CD14-positive monocyte (primary cell): ENCODE data around the gene ARL5C. TPM values are rescaled to one million over a fixed set of nuclear protein-coding genes. Genes with fewer than 3 reads are reported as not detected.

Experiments used
- DNase-seq, 3 donors: peaks; one replicate each; pipeline ENCODE4 v3.0.0-alpha.2; 2011 to 2022
- H2AFZ ChIP-seq: 2 replicates; pipeline ENCODE4 v1.6.0; 2012; ENCODE audit warnings: mild to moderate bottlenecking, low read depth, low read length, inconsistent platforms; ENCODE audit not compliant: insufficient read depth, poor library complexity, severe bottlenecking
- H3K27ac ChIP-seq, 2 donors: 1 replicate in 1 of 2; 2 replicates in 1 of 2; pipeline ENCODE4 v1.5.1; 2012 to 2013; ENCODE audit warnings: low read length in 2 of 2, control low read depth in 1 of 2, inconsistent platforms in 1 of 2, low read depth in 1 of 2, mild to moderate bottlenecking in 1 of 2
- H3K27me3 ChIP-seq, 2 donors: one replicate each; pipeline versions ENCODE4 v1.6.0 to v1.6.1; 2011 to 2013; ENCODE audit warnings: low read length in 2 of 2; ENCODE audit not compliant: control insufficient read depth in 2 of 2, insufficient read depth in 2 of 2
- H3K36me3 ChIP-seq, 2 donors: replicated peaks in 1 of 2; 1 replicate in 1 of 2; 2 replicates in 1 of 2; pipeline versions ENCODE4 v1.5.1 to v1.6.1; 2012 to 2013; ENCODE audit warnings: low read length in 2 of 2, control low read depth in 1 of 2, inconsistent platforms in 1 of 2, mild to moderate bottlenecking in 1 of 2; ENCODE audit not compliant: insufficient read depth in 2 of 2, control insufficient read depth in 1 of 2
- H3K4me1 ChIP-seq, 2 donors: 1 replicate in 1 of 2; 2 replicates in 1 of 2; pipeline versions ENCODE4 v1.5.1 to v1.6.1; 2012 to 2013; ENCODE audit warnings: low read length in 2 of 2, control low read depth in 1 of 2, inconsistent platforms in 1 of 2, mild to moderate bottlenecking in 1 of 2, moderate library complexity in 1 of 2; ENCODE audit not compliant: insufficient read depth in 2 of 2, control insufficient read depth in 1 of 2
- H3K4me2 ChIP-seq: replicated peaks from 2 replicates; pipeline ENCODE3; 2012; ENCODE audit warnings: low read length, moderate library complexity, mild to moderate bottlenecking; ENCODE audit not compliant: poor library complexity, severe bottlenecking; ENCODE audit errors: extremely low read depth
- H3K4me3 ChIP-seq, 3 experiments: fragments of 200-600 bp in 1 of 3; sonication (generic) in 1 of 3; replicated peaks in 1 of 3; 1 replicate in 2 of 3; 2 replicates in 1 of 3; pipeline ENCODE4 v1.5.1; 2011 to 2013; ENCODE audit warnings: low read length in 3 of 3, mild to moderate bottlenecking in 3 of 3, control low read depth in 2 of 3, low read depth in 2 of 3, inconsistent platforms in 1 of 3, moderate library complexity in 1 of 3
- H3K79me2 ChIP-seq: 2 replicates; pipeline ENCODE4 v1.6.0; 2012; ENCODE audit warnings: mild to moderate bottlenecking, control low read depth, inconsistent platforms, low read length, moderate library complexity; ENCODE audit not compliant: insufficient read depth
- H3K9ac ChIP-seq: 2 replicates; pipeline ENCODE4 v1.6.0; 2017; ENCODE audit warnings: low read length, mild to moderate bottlenecking; ENCODE audit not compliant: insufficient read depth, poor library complexity, severe bottlenecking
- H3K9me3 ChIP-seq, 2 donors: replicated peaks in 1 of 2; 1 replicate in 1 of 2; 2 replicates in 1 of 2; pipeline versions ENCODE4 v1.5.1 to v1.6.1; 2012 to 2013; ENCODE audit warnings: low read length in 2 of 2, control low read depth in 1 of 2; ENCODE audit not compliant: control insufficient read depth in 1 of 2, insufficient read depth in 1 of 2
- H4K20me1 ChIP-seq: 2 replicates; pipeline ENCODE4 v1.6.0; 2012; ENCODE audit warnings: mild to moderate bottlenecking, low read length, control low read depth, moderate library complexity; ENCODE audit not compliant: insufficient read depth
- H3K27ac Mint-ChIP-seq, 7 donors: one replicate each; pipeline ENCODE4 v1.8.0; 2020; ENCODE audit warnings: mild to moderate bottlenecking in 7 of 7, mixed read lengths in 7 of 7, moderate library complexity in 6 of 7, inconsistent platforms in 2 of 7
- H3K27me3 Mint-ChIP-seq, 3 donors: one replicate each; pipeline ENCODE4 v1.8.0; 2021 to 2022; ENCODE audit warnings: low read depth in 3 of 3, mild to moderate bottlenecking in 3 of 3, mixed read lengths in 3 of 3, moderate library complexity in 3 of 3, inconsistent platforms in 1 of 3
- H3K36me3 Mint-ChIP-seq, 2 donors: one replicate each; pipeline ENCODE4 v1.8.0; 2020; ENCODE audit warnings: mixed read lengths in 2 of 2, inconsistent platforms in 1 of 2, mild to moderate bottlenecking in 1 of 2
- H3K4me1 Mint-ChIP-seq: one replicate; pipeline ENCODE4 v1.8.0; 2020; ENCODE audit warnings: mild to moderate bottlenecking, mixed read lengths
- H3K4me3 Mint-ChIP-seq, 2 donors: one replicate each; pipeline ENCODE4 v1.8.0; 2020; ENCODE audit warnings: mild to moderate bottlenecking in 2 of 2, mixed read lengths in 2 of 2, moderate library complexity in 1 of 2
- H3K9me3 Mint-ChIP-seq, 7 donors: one replicate each; pipeline ENCODE4 v1.8.0; 2020 to 2022; ENCODE audit warnings: mixed read lengths in 7 of 7, mild to moderate bottlenecking in 6 of 7, moderate library complexity in 6 of 7, inconsistent platforms in 2 of 7
- WGBS: methylation state at CpG from one replicate; pipeline ENCODE4 v1.1.5; 2013; ENCODE audit warnings: missing lambda C conversion rate; ENCODE audit not compliant: insufficient coverage; 5-methylcytosine and 5-hydroxymethylcytosine counted together
- intact Hi-C, 2 donors: fragments of 100-400 bp; cut with micrococcal nuclease; formaldehyde crosslinking; loops; one replicate each; pipeline versions ENCODE4 v1.15.0 to v1.15.1; 2023
- polyA plus RNA-seq, 3 donors: library from polyadenylated mRNA; depleted of rRNA in 1 of 3; unstranded in 2 of 3; stranded (reverse) in 1 of 3; fragments of 300-500 nt in 2 of 3; fragments of >200 nt in 1 of 3; fragmentation: Illumina TruSeq in 2 of 3; gene quantifications; 1 replicate in 2 of 3; 2 replicates in 1 of 3; pipeline ENCODE4 v1.2.3, GENCODE V29; 2012 to 2021
- TF ChIP-seq, protein P1 (sequence below): fragments of 200-600 bp; IDR thresholded peaks from one replicate; pipeline ENCODE4 v1.8.0; 2022; ENCODE audit warnings: antibody characterized with exemption, mild to moderate bottlenecking

ARL5C gene
- polyA plus RNA-seq, 3 donors = 0.04 TPM; not detected in 2

DNA sequence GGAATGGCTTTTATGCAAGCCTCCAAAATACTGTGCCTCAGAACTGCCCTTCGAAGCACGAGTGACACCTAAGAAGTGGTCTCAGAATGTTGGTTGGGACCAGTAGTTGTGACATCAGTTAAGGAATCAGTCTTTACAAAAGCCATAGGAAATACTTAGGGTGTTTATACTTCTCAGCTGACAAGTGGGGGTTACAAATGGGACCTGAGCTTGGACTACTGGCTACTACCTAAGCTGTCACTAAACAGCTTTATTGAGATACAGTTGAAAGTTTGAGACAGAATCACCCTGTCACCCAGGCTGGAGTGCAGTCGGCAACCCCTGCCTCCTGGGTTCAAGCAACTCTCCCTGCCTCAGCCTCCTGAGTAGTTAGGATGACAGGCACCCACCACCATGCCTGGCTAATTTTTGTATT is 39.2 kb upstream of the ARL5C start:
- no peak overlapping the region for H3K4me2 ChIP-seq
- H3K36me3 ChIP-seq = peaks cover 39 to 41% of the 10 kb centered on the region in 2 donors
- peaks cover 2 to 13% (median 7%) of the 10 kb centered on the region in 3 donors for H3K27me3 Mint-ChIP-seq
- H3K27me3 ChIP-seq = peaks cover 0 to 3% of the 10 kb centered on the region in 2 donors
- no CpG with 5 or more reads among the region's 3 CpGs for WGBS
- H4K20me1 ChIP-seq = peaks cover 40% of the 10 kb centered on the region
- H3K4me3 Mint-ChIP-seq = no peak overlapping the region
- peaks cover 27% of the 10 kb centered on the region for H3K79me2 ChIP-seq
- peaks cover 0 to under 1% (median 0%) of the 10 kb centered on the region in 7 donors for H3K9me3 Mint-ChIP-seq
- H3K4me1 ChIP-seq = peaks cover 29 to 35% of the 10 kb centered on the region in 2 donors
- H3K36me3 Mint-ChIP-seq = peaks cover 40 to 43% of the 10 kb centered on the region in 2 donors
- no peaks in the 10 kb centered on the region for H3K9me3 ChIP-seq
- H2AFZ ChIP-seq = no peak overlapping the region
- DNase-seq = no peak
- H3K27ac ChIP-seq = no peak overlapping the region
- intact Hi-C loops = loop anchor here in 1 of 2 donors (5.0 kb wide), 1 partner anchor 37 kb away; no protein-coding TSS in a partner anchor
- peak overlapping the region in 2 of 7 donors; percentile 30 to 42 for H3K27ac Mint-ChIP-seq
- TF ChIP-seq, protein P1, sequence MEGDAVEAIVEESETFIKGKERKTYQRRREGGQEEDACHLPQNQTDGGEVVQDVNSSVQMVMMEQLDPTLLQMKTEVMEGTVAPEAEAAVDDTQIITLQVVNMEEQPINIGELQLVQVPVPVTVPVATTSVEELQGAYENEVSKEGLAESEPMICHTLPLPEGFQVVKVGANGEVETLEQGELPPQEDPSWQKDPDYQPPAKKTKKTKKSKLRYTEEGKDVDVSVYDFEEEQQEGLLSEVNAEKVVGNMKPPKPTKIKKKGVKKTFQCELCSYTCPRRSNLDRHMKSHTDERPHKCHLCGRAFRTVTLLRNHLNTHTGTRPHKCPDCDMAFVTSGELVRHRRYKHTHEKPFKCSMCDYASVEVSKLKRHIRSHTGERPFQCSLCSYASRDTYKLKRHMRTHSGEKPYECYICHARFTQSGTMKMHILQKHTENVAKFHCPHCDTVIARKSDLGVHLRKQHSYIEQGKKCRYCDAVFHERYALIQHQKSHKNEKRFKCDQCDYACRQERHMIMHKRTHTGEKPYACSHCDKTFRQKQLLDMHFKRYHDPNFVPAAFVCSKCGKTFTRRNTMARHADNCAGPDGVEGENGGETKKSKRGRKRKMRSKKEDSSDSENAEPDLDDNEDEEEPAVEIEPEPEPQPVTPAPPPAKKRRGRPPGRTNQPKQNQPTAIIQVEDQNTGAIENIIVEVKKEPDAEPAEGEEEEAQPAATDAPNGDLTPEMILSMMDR = no peak
- H3K9ac ChIP-seq = no peak overlapping the region
- peaks cover 24% of the 10 kb centered on the region for H3K4me1 Mint-ChIP-seq
- H3K4me3 ChIP-seq = no peak overlapping the region

DNA sequence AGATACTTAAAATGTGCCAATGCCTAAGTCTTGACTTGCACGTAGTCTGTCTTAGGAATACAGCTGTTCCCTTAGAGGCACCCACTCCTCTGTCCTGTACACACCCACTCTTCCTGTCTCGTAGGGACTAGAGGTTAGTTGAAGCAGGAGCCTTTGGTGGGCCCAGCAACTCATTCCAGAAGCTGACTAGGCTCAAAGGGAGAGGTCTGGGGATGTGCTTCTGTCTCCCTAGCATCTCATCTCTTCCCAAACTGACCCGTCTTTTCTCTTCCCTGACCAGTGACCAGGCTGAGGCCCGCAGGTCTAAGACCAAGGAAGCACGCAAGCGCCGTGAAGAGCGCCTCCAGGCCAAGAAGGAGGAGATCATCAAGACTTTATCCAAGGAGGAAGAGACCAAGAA is 38.3 kb upstream of the ARL5C start:
- intact Hi-C loops = no loop called here
- peak overlapping the region in 1 of 7 donors; percentile 70 for H3K27ac Mint-ChIP-seq
- H4K20me1 ChIP-seq = peaks cover 40% of the 10 kb centered on the region
- H3K4me1 Mint-ChIP-seq = peaks cover 26% of the 10 kb centered on the region
- no CpG with 5 or more reads among the region's 8 CpGs for WGBS
- peaks cover 40 to 43% of the 10 kb centered on the region in 2 donors for H3K36me3 Mint-ChIP-seq
- no peak overlapping the region for H2AFZ ChIP-seq
- H3K9ac ChIP-seq = no peak overlapping the region
- no peaks in the 10 kb centered on the region for H3K9me3 Mint-ChIP-seq
- no peak for DNase-seq
- no peaks in the 10 kb centered on the region for H3K27me3 ChIP-seq
- H3K9me3 ChIP-seq = no peaks in the 10 kb centered on the region
- TF ChIP-seq, protein P1 = no peak
- peaks cover 39 to 41% of the 10 kb centered on the region in 2 donors for H3K36me3 ChIP-seq
- peaks cover 0 to 5% (median 2%) of the 10 kb centered on the region in 3 donors for H3K27me3 Mint-ChIP-seq
- peaks cover 28% of the 10 kb centered on the region for H3K79me2 ChIP-seq
- H3K27ac ChIP-seq = peak overlapping the region in 1 of 2 donors; percentile 14
- no peak overlapping the region for H3K4me3 ChIP-seq
- no peak overlapping the region for H3K4me3 Mint-ChIP-seq
- peaks cover 24 to 32% of the 10 kb centered on the region in 2 donors for H3K4me1 ChIP-seq
- no peak overlapping the region for H3K4me2 ChIP-seq
